ENCODE data around the gene CDKAL1. TPM values are rescaled to one million over a fixed set of nuclear protein-coding genes. Genes with fewer than 3 reads are reported as not detected.

The CDKAL1 gene
- total RNA-seq, 1 donor from 2014 or later, result 13.4 TPM

DNA sequence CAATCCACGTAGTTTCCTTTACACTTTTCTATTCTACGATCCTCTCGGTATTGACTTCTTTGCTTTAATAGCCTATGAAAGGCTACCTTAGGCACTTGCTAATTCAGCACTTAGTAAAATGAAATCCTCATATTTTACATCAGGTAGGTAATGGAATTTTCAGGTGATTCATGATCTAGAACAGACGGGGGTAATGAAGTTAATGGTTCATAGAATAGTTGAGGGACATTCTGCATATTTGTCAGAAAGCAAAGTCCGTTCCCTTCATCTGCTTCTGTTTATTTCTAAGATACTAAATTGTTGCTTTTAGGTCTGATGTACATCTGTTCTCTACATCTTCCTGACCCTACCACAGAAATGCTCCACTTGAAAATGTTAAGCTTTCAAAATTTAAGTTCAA is 431.7 kb downstream of the CDKAL1 start:
- Histone ChIP-seq H3K36me3 (ENCODE audit: control insufficient read depth, insufficient read depth, low read length) (no peaks in the 10 kb centered on the region), H3K4me3 (ENCODE audit: low read depth, low read length) (no peak overlapping the region), H3K27me3 (ENCODE audit: control insufficient read depth, insufficient read depth, low read length) (no peaks in the 10 kb centered on the region)
- DNase-seq (ENCODE audit: low read depth) (no peak), FAIRE-seq (no peak)
- TF ChIP-seq, protein P1, sequence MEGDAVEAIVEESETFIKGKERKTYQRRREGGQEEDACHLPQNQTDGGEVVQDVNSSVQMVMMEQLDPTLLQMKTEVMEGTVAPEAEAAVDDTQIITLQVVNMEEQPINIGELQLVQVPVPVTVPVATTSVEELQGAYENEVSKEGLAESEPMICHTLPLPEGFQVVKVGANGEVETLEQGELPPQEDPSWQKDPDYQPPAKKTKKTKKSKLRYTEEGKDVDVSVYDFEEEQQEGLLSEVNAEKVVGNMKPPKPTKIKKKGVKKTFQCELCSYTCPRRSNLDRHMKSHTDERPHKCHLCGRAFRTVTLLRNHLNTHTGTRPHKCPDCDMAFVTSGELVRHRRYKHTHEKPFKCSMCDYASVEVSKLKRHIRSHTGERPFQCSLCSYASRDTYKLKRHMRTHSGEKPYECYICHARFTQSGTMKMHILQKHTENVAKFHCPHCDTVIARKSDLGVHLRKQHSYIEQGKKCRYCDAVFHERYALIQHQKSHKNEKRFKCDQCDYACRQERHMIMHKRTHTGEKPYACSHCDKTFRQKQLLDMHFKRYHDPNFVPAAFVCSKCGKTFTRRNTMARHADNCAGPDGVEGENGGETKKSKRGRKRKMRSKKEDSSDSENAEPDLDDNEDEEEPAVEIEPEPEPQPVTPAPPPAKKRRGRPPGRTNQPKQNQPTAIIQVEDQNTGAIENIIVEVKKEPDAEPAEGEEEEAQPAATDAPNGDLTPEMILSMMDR (IDR thresholded peaks at IDR 0.05; ENCODE audit: insufficient read depth, low read length, severe bottlenecking), result no peak

DNA sequence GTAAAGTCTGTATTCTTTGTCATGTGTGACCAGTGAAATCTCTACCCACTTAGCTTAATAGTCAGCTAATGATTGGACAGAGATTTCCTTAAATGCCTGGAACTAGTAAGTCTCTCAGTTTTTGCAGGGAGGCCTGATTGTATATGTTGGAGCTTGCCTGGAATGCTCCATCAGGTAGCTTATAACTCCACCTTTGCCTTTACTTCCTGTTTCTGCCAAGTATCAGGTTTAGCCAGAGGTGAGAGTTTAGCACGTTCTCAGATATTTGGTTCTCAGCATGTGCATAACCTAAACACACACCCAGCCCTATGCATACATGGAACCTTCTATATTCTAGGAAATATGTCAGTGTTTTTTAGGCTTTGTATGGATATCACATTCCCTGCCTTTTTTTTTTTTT is 435.3 kb downstream of the CDKAL1 start:
- Histone ChIP-seq H3K4me3 (ENCODE audit: low read depth, low read length) (no peak overlapping the region), H3K36me3 (ENCODE audit: control insufficient read depth, insufficient read depth, low read length) (no peaks in the 10 kb centered on the region), H3K27me3 (ENCODE audit: control insufficient read depth, insufficient read depth, low read length) (no peaks in the 10 kb centered on the region)
- TF ChIP-seq, protein P1 (IDR thresholded peaks at IDR 0.05; ENCODE audit: insufficient read depth, low read length, severe bottlenecking), result no peak
- FAIRE-seq (no peak), DNase-seq (ENCODE audit: low read depth) (peak; percentile 82)

DNA sequence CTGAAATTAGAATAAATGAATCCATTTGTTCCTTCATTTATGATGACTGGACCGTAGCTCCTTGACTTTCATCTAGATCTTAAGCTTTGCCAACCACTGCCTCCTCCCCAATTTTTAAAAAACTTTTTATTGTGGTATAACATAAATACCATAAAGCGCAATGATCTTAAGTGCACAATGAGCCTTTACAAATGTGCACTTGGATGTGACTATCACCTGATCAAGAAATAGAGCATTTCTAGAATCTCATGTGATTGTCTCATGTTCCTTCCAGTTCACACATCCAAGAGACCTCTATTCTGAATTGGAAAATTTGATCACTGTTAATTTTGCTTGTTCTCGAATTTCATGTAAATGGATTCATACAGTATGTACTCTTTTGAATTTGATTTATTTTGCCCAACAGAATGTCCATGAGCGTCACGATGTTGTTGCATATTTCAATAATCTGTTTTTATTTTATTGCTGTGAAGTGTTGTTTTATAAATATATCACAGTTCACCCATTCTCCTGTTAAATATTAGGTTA is 442.2 kb downstream of the CDKAL1 start:
- TF ChIP-seq, protein P1 (IDR thresholded peaks at IDR 0.05; ENCODE audit: insufficient read depth, low read length, severe bottlenecking), result no peak
- Histone ChIP-seq H3K36me3 (ENCODE audit: control insufficient read depth, insufficient read depth, low read length) (no peaks in the 10 kb centered on the region), H3K4me3 (ENCODE audit: low read depth, low read length) (no peak overlapping the region), H3K27me3 (ENCODE audit: control insufficient read depth, insufficient read depth, low read length) (no peaks in the 10 kb centered on the region)
- no peak for FAIRE-seq
- no peak for DNase-seq (ENCODE audit: low read depth)

DNA sequence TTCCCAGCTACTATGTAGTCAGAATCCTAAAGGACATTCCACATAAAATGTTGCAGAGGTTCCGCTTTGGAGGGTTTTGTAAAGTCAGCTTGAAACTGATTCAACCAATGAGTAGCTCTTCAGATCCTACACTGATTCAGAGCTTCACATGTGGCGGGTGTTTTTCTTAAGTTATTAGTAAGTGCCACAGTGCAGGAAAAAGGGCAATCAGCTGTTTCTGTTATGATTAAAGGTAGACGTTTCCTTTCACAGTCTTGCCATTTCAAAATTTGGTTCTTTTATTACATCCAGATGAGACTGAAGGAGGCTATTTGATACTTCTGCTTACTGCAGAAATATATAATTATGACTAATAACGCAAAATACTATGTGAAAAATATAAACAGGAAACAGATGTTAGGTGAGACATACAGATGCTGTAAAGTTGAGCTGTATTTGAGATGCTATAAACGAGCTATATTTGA is 443.9 kb downstream of the CDKAL1 start:
- no peaks in the 10 kb centered on the region for H3K36me3 ChIP-seq (ENCODE audit: control insufficient read depth, insufficient read depth, low read length)
- FAIRE-seq (no peak), DNase-seq (ENCODE audit: low read depth) (no peak)
- no peak overlapping the region for H3K4me3 ChIP-seq (ENCODE audit: low read depth, low read length)
- TF ChIP-seq, protein P1 (IDR thresholded peaks at IDR 0.05; ENCODE audit: insufficient read depth, low read length, severe bottlenecking), result no peak
- H3K27me3 ChIP-seq (ENCODE audit: control insufficient read depth, insufficient read depth, low read length), result no peaks in the 10 kb centered on the region

DNA sequence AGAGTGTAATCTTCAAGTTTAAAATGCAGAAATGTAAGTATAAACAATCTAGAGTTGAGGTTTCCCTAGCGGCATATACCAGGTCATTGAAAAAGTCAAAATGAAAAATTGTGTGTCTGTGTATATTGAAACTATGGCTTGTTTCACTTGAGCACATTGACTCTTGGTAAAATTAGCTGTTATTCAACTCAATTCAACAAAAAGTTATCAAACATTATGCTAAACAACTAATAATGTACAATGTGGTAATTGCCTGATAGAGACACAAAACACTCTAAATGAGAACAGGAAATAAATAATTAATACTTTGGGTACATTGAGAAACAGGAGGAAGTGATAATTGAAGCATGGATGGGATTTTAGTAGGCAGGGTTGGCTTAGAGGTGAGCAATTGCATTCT is 444.8 kb downstream of the CDKAL1 start:
- DNase-seq (ENCODE audit: low read depth) (no peak), FAIRE-seq (no peak)
- TF ChIP-seq, protein P1 (IDR thresholded peaks at IDR 0.05; ENCODE audit: insufficient read depth, low read length, severe bottlenecking), result no peak

DNA sequence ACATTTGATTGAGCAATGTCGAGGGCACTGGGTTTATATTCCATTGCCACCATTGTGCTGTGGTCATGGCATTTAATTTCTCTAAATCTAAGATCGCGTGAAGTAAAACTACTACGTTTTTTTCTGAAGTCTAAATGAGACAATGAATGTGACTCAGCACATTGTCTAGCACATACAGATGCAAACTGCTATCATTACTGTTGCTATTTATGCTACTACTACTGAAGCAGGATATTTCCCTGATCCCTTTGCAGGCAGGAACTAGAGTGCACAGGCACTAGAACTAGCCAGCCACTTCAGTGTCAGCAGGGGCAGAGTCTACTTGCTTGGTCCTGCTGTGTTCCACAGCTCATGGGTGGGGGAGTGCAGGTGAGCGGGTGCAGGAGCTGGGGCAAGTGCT is 449.7 kb downstream of the CDKAL1 start:
- DNase-seq (ENCODE audit: low read depth) (no peak), FAIRE-seq (no peak)
- Histone ChIP-seq H3K36me3 (ENCODE audit: control insufficient read depth, insufficient read depth, low read length) (no peaks in the 10 kb centered on the region), H3K27me3 (ENCODE audit: control insufficient read depth, insufficient read depth, low read length) (no peaks in the 10 kb centered on the region), H3K4me3 (ENCODE audit: low read depth, low read length) (no peak overlapping the region)
- TF ChIP-seq, protein P1 (IDR thresholded peaks at IDR 0.05; ENCODE audit: insufficient read depth, low read length, severe bottlenecking), result no peak

More for the DNA sequence above, 444.8 kb downstream of the CDKAL1 start:
- H3K4me3 ChIP-seq (ENCODE audit: low read depth, low read length), result no peak overlapping the region
- H3K36me3 ChIP-seq (ENCODE audit: control insufficient read depth, insufficient read depth, low read length), result no peaks in the 10 kb centered on the region
- H3K27me3 ChIP-seq (ENCODE audit: control insufficient read depth, insufficient read depth, low read length), result no peaks in the 10 kb centered on the region
